Mesendoderm (in vitro differentiated cells): ENCODE results near the gene KCNRG.
"Not testable (repeated sequence)": the region's sequence is repeated elsewhere in the genome, so short reads cannot be mapped to it uniquely, and the experiment has no call there.

Experiments
- DNase-seq: peaks from one replicate; pipeline ENCODE4 v3.0.0; 2013
- H2AK5ac ChIP-seq: 2 replicates; pipeline ENCODE4 v1.6.1; 2013; ENCODE audit warnings: low read length, inconsistent platforms
- H2BK120ac ChIP-seq: 2 replicates; pipeline ENCODE4 v1.6.1; 2013; ENCODE audit warnings: low read depth, mild to moderate bottlenecking, low read length, moderate library complexity, mixed read lengths
- H2BK15ac ChIP-seq: replicated peaks from 2 replicates; pipeline ENCODE4 v1.6.1; 2013; ENCODE audit warnings: low read depth, mild to moderate bottlenecking, moderate library complexity
- H2BK5ac ChIP-seq: 2 replicates; pipeline ENCODE4 v1.6.1; 2013; ENCODE audit warnings: low read length, inconsistent platforms
- H3K18ac ChIP-seq: 2 replicates; pipeline ENCODE4 v1.6.1; 2013; ENCODE audit warnings: mild to moderate bottlenecking, low read length, mixed read lengths
- H3K23ac ChIP-seq: one replicate; pipeline ENCODE4 v1.6.1; 2013; ENCODE audit warnings: low read length
- H3K27ac ChIP-seq: 2 replicates; pipeline ENCODE4 v1.5.1; 2013; ENCODE audit warnings: low read depth, mild to moderate bottlenecking, inconsistent platforms, low read length, moderate library complexity
- H3K27me3 ChIP-seq: 2 replicates; pipeline ENCODE4 v1.6.1; 2013; ENCODE audit warnings: low read length, control low read depth, mild to moderate bottlenecking, inconsistent platforms; ENCODE audit not compliant: insufficient read depth, poor library complexity
- H3K36me3 ChIP-seq: 2 replicates; pipeline ENCODE4 v1.6.1; 2013; ENCODE audit warnings: low read length, inconsistent platforms; ENCODE audit not compliant: control insufficient read depth, insufficient read depth
- H3K4ac ChIP-seq: one replicate; pipeline ENCODE4 v1.6.1; 2013; ENCODE audit warnings: low read depth, mild to moderate bottlenecking, low read length, moderate library complexity
- H3K4me1 ChIP-seq: 2 replicates; pipeline ENCODE4 v1.6.1; 2013; ENCODE audit warnings: low read depth, low read length, inconsistent platforms; ENCODE audit not compliant: control insufficient read depth
- H3K4me2 ChIP-seq: 2 replicates; pipeline ENCODE4 v1.6.1; 2013; ENCODE audit warnings: low read length
- H3K4me3 ChIP-seq: 2 replicates; pipeline ENCODE4 v1.5.1; 2013; ENCODE audit warnings: mild to moderate bottlenecking, low read length
- H3K56ac ChIP-seq: one replicate; pipeline ENCODE4 v1.6.1; 2013; ENCODE audit warnings: low read length
- H3K79me1 ChIP-seq: 2 replicates; pipeline ENCODE4 v1.6.1; 2013; ENCODE audit warnings: low read length, inconsistent platforms
- H3K79me2 ChIP-seq: 2 replicates; pipeline ENCODE4 v1.6.1; 2013; ENCODE audit warnings: mild to moderate bottlenecking, low read length; ENCODE audit not compliant: control insufficient read depth, insufficient read depth
- H3K9ac ChIP-seq: 2 replicates; pipeline ENCODE4 v1.6.1; 2013; ENCODE audit warnings: low read length, inconsistent platforms
- H4K5ac ChIP-seq: one replicate; pipeline ENCODE4 v1.6.1; 2013; ENCODE audit warnings: low read length
- H4K8ac ChIP-seq: one replicate; pipeline ENCODE4 v1.6.1; 2013; ENCODE audit warnings: low read depth, mild to moderate bottlenecking, control low read depth, low read length, moderate library complexity
- WGBS: extraction: QIAGEN DNeasy Blood & Tissue Kit; methylation state at CpG from one replicate; pipeline ENCODE4 v1.1.7; 2013; ENCODE audit warnings: low lambda C conversion rate, missing lambda C conversion rate; ENCODE audit not compliant: insufficient coverage; ENCODE audit errors: extremely low coverage; 5-methylcytosine and 5-hydroxymethylcytosine counted together

Gene KCNRG

GRCh38 chr13:49977992-49978391 lies 37.3 kb upstream of the KCNRG start:
- Histone ChIP-seq H3K79me2 (no peaks in the 10 kb centered on the region), H2AK5ac (no peak overlapping the region), H3K27ac (no peak overlapping the region), H3K36me3 (no peaks in the 10 kb centered on the region), H3K4ac (no peak overlapping the region), H3K4me1 (no peaks in the 10 kb centered on the region), H2BK120ac (no peak overlapping the region), H3K4me2 (no peak overlapping the region), H3K56ac (no peak overlapping the region), H2BK15ac (no peak overlapping the region), H3K9ac (no peak overlapping the region), H3K27me3 (no peaks in the 10 kb centered on the region), H4K8ac (no peak overlapping the region), H3K18ac (no peak overlapping the region), H3K4me3 (no peak overlapping the region), H4K5ac (no peak overlapping the region), H3K79me1 (no peaks in the 10 kb centered on the region), H3K23ac (no peak overlapping the region), H2BK5ac (no peak overlapping the region)
- WGBS = 40% methylated on average over 1 of the region's 3 CpGs
- no peak for DNase-seq

GRCh38 chr13:49980266-49980665 lies 35.0 kb upstream of the KCNRG start:
- Histone ChIP-seq H3K23ac (no peak overlapping the region), H4K8ac (no peak overlapping the region), H2BK5ac (no peak overlapping the region), H3K9ac (no peak overlapping the region), H3K18ac (no peak overlapping the region), H3K4me3 (no peak overlapping the region), H3K36me3 (no peaks in the 10 kb centered on the region), H3K27me3 (no peaks in the 10 kb centered on the region), H3K79me2 (no peaks in the 10 kb centered on the region), H3K4me2 (no peak overlapping the region), H2BK15ac (no peak overlapping the region), H2BK120ac (no peak overlapping the region), H2AK5ac (no peak overlapping the region), H3K79me1 (no peaks in the 10 kb centered on the region), H3K56ac (no peak overlapping the region), H3K27ac (no peak overlapping the region), H3K4me1 (no peaks in the 10 kb centered on the region), H3K4ac (no peak overlapping the region), H4K5ac (no peak overlapping the region)
- DNase-seq = no peak

- Histone ChIP-seq H2BK15ac (no peak overlapping the region), H3K79me1 (no peaks in the 10 kb centered on the region), H2AK5ac (no peak overlapping the region), H3K36me3 (no peaks in the 10 kb centered on the region), H3K4me1 (no peaks in the 10 kb centered on the region), H3K27me3 (no peaks in the 10 kb centered on the region), H2BK5ac (no peak overlapping the region), H3K79me2 (no peaks in the 10 kb centered on the region), H3K23ac (no peak overlapping the region), H3K9ac (no peak overlapping the region), H3K27ac (no peak overlapping the region), H2BK120ac (no peak overlapping the region), H3K18ac (no peak overlapping the region), H3K56ac (no peak overlapping the region), H4K8ac (no peak overlapping the region), H4K5ac (no peak overlapping the region), H3K4ac (no peak overlapping the region), H3K4me3 (no peak overlapping the region), H3K4me2 (no peak overlapping the region)
- WGBS = no CpG with 5 or more reads among the region's 2 CpGs
- DNase-seq = no peak
These were observed 30.1 kb upstream of the KCNRG start for GRCh38 chr13:49985129-49985528.

GRCh38 chr13:49986471-49986870 lies 28.8 kb upstream of the KCNRG start:
- H3K4ac ChIP-seq = no peak overlapping the region
- no peak overlapping the region for H3K9ac ChIP-seq
- no peak overlapping the region for H3K4me3 ChIP-seq
- no peaks in the 10 kb centered on the region for H3K79me1 ChIP-seq
- H4K5ac ChIP-seq = no peak overlapping the region
- no peak overlapping the region for H2BK15ac ChIP-seq
- H3K27me3 ChIP-seq = no peaks in the 10 kb centered on the region
- no peak overlapping the region for H2AK5ac ChIP-seq
- H3K18ac ChIP-seq = no peak overlapping the region
- WGBS = no CpG with 5 or more reads among the region's 7 CpGs
- DNase-seq = no peak
- no peak overlapping the region for H3K56ac ChIP-seq
- no peaks in the 10 kb centered on the region for H3K4me1 ChIP-seq
- H3K4me2 ChIP-seq = no peak overlapping the region
- no peaks in the 10 kb centered on the region for H3K36me3 ChIP-seq
- H4K8ac ChIP-seq = no peak overlapping the region
- H2BK5ac ChIP-seq = no peak overlapping the region
- H3K79me2 ChIP-seq = no peaks in the 10 kb centered on the region
- H3K23ac ChIP-seq = no peak overlapping the region
- no peak overlapping the region for H2BK120ac ChIP-seq
- H3K27ac ChIP-seq = no peak overlapping the region

GRCh38 chr13:49990612-49991011 lies 24.6 kb upstream of the KCNRG start:
- H3K4me1 ChIP-seq, H3K4me3 ChIP-seq, H3K79me1 ChIP-seq, H3K36me3 ChIP-seq, H2BK15ac ChIP-seq, DNase-seq, H3K27ac ChIP-seq, H3K27me3 ChIP-seq, H4K8ac ChIP-seq, H3K4ac ChIP-seq, H2BK5ac ChIP-seq, H4K5ac ChIP-seq, H3K9ac ChIP-seq, H3K23ac ChIP-seq, H2BK120ac ChIP-seq, H3K4me2 ChIP-seq, H3K79me2 ChIP-seq, H2AK5ac ChIP-seq, H3K18ac ChIP-seq, H3K56ac ChIP-seq: not testable (repeated sequence)
- no CpG with 5 or more reads among the region's 6 CpGs for WGBS

GRCh38 chr13:49993111-49993510 lies 22.1 kb upstream of the KCNRG start:
- Histone ChIP-seq H2BK15ac (no peak overlapping the region), H4K5ac (no peak overlapping the region), H2BK120ac (no peak overlapping the region), H3K4me1 (no peaks in the 10 kb centered on the region), H2AK5ac (no peak overlapping the region), H3K79me1 (peaks cover under 1% of the 10 kb centered on the region), H3K18ac (no peak overlapping the region), H3K23ac (no peak overlapping the region), H3K27ac (no peak overlapping the region), H4K8ac (no peak overlapping the region), H3K4me2 (no peak overlapping the region), H3K27me3 (no peaks in the 10 kb centered on the region), H3K79me2 (peaks cover 3% of the 10 kb centered on the region), H3K4ac (no peak overlapping the region), H3K4me3 (no peak overlapping the region), H3K56ac (no peak overlapping the region), H2BK5ac (no peak overlapping the region), H3K9ac (no peak overlapping the region), H3K36me3 (no peaks in the 10 kb centered on the region)
- DNase-seq = no peak
